BJ (cell line): ENCODE results near the gene MTF1. TPM values are rescaled to one million over a fixed set of nuclear protein-coding genes. Genes with fewer than 3 reads are reported as not detected.

Source experiments
- CTCF ChIA-PET: fragments of 350-600 bp; formaldehyde crosslinking; extraction: SDS; loops from one replicate; lab custom pipeline; 2021; ENCODE audit warnings: antibody characterized with exemption, inconsistent platforms; lab: Yijun Ruan, JAX
- POLR2A ChIA-PET: fragments of 300-600 bp; sonication (Branson Sonifier 250); formaldehyde crosslinking; extraction: SDS; loops from one replicate; lab custom pipeline; 2021; ENCODE audit warnings: antibody characterized with exemption; lab: Charles Lee
- DNase-seq: peaks from one replicate; pipeline ENCODE4 v3.0.0-alpha.2; 2011; ENCODE audit warnings: low read depth
- H3K27me3 ChIP-seq: 2 replicates; pipeline ENCODE4 v1.6.0; 2011; ENCODE audit warnings: low read length; ENCODE audit not compliant: control insufficient read depth, insufficient read depth
- H3K36me3 ChIP-seq: 2 replicates; pipeline ENCODE4 v1.5.1; 2011; ENCODE audit warnings: low read length; ENCODE audit not compliant: control insufficient read depth, insufficient read depth
- H3K4me3 ChIP-seq: 2 replicates; pipeline ENCODE4 v1.5.1; 2011; ENCODE audit warnings: low read depth, mild to moderate bottlenecking, control low read depth, low read length
- polyA plus RNA-seq: library from polyadenylated mRNA; depleted of rRNA; stranded (reverse); fragments of >200 nt; gene quantifications from 2 replicates; pipeline ENCODE4 v1.2.3, GENCODE V29; 2011
- TF ChIP-seq, protein P1 (sequence below): IDR thresholded peaks from 2 replicates; pipeline ENCODE4 v1.5.1; 2011; ENCODE audit warnings: low read depth, mild to moderate bottlenecking, control low read depth, inconsistent platforms, low read length, moderate library complexity; ENCODE audit not compliant: insufficient read depth

The MTF1 gene
- polyA plus RNA-seq, 1 experiment = 6.9 TPM

DNA sequence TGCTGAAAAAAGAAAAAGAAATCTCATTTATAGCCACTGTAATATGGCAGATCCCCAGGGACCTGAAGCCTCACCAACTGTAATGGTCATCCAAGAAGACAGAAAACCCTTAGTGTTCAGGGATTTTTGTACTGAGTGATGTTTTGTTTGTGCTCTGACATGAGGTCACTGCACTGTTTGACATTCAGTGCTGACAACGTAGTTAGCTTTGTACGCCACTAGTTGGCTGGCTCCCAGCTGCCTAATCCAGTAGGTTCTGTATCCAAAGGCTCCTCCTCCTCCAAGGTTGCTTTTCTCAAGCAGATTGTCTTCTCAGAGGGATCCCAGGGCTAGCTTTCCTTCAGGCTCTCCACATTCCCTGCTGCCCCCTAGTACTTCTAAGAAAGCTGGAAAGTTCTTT is 41.9 kb downstream of the MTF1 start:
- peaks cover 24% of the 10 kb centered on the region for H3K36me3 ChIP-seq
- CTCF ChIA-PET = interaction anchor here (1.1 to 1.3 kb wide), 2 partner anchors 9 to 43 kb away, joined by 4 to 6 read pairs; no protein-coding TSS in a partner anchor
- TF ChIP-seq, protein P1, sequence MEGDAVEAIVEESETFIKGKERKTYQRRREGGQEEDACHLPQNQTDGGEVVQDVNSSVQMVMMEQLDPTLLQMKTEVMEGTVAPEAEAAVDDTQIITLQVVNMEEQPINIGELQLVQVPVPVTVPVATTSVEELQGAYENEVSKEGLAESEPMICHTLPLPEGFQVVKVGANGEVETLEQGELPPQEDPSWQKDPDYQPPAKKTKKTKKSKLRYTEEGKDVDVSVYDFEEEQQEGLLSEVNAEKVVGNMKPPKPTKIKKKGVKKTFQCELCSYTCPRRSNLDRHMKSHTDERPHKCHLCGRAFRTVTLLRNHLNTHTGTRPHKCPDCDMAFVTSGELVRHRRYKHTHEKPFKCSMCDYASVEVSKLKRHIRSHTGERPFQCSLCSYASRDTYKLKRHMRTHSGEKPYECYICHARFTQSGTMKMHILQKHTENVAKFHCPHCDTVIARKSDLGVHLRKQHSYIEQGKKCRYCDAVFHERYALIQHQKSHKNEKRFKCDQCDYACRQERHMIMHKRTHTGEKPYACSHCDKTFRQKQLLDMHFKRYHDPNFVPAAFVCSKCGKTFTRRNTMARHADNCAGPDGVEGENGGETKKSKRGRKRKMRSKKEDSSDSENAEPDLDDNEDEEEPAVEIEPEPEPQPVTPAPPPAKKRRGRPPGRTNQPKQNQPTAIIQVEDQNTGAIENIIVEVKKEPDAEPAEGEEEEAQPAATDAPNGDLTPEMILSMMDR = no peak
- no peak for DNase-seq
- no peak overlapping the region for H3K4me3 ChIP-seq
- H3K27me3 ChIP-seq = no peaks in the 10 kb centered on the region
- POLR2A ChIA-PET = no interaction called here

DNA sequence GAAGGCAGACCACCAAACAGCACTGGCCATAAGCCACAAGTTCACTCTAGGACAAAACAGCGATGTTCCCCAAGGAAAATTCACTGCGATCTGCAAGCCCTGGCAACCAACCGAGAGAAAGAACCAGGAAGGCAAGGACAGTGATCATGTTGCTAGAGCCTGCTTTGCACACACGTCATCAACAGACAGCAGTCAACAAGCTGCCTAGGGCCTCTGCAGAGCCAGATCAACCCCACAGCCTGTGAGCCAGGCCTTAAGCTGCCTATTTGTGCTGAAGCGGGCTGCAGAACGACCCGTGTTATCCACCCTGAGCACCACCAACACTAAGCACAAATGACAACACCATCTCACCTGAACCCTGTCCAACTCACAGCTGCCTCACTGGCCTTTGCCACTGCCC is 45.1 kb downstream of the MTF1 start:
- Histone ChIP-seq H3K27me3 (no peaks in the 10 kb centered on the region), H3K36me3 (peaks cover 10% of the 10 kb centered on the region), H3K4me3 (no peak overlapping the region)
- no peak for DNase-seq
- POLR2A ChIA-PET = no interaction called here
- TF ChIP-seq, protein P1 = no peak
- CTCF ChIA-PET = no interaction called here

DNA sequence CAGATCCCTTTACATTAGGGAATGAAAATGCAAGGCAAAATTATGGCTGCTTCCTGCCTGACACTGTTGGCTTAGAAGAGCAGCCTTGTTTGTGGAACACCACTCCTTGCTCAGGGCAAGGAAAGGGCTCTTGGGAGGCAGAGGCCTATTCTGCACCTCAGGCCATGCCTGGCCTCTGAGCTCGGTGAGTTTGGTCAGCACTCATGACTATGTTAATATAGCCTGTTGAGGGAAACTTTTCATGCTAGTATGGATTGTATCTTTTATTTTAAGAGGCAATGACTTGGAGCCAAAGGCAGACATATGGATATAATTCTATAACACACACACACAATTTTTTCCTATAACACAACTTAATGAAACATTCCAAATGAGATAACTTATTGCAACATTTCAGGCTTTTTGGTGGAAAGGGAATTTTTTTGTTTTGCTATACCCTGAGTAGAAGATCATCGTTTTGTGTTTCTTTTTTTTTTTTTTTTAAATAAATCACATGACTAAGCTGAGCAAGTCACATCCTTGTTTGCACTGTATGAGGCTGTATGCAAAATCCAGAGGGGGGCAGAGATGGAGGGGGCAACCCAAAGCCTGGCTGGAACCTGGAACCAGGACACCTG is 45.8 kb downstream of the MTF1 start:
- Histone ChIP-seq H3K27me3 (no peaks in the 10 kb centered on the region), H3K36me3 (peaks cover 10% of the 10 kb centered on the region), H3K4me3 (no peak overlapping the region)
- POLR2A ChIA-PET = no interaction called here
- CTCF ChIA-PET = no interaction called here
- TF ChIP-seq, protein P1 = no peak
- DNase-seq = no peak

DNA sequence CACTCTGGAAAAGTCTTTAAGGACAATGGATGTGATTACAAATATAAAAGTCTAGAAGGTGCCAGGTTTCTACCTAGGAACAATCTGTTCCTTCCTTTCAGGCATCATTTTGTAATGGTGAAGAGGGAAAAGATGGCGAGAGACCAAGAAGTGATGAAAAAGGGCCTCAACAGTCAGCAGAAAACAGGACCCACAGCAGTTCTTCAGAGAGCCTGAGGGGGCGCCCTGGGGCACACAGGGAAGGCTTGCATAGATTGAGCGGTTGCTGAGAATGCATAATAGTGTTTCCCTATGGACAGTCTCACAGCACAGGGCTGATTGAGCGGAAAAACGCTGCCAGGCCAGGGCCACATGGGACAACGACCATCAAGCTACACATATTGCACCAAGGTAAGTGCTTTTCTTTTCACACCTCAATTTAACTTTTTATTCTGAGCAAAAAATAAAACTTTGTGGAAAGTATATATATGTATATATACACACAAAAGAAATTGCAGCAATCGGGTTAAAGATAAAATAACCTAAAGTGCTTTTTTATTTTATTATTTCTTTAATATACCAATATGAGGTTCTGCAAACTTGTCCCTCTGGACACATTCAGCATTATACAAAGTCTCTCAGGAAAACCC is 48.3 kb downstream of the MTF1 start:
- no peak for DNase-seq
- TF ChIP-seq, protein P1 = peak; percentile 87
- CTCF ChIA-PET = interaction anchor here (1.2 kb wide), 1 partner anchor 48 kb away, joined by 5 read pairs; the partner anchor contains the start of gene MTF1
- H3K4me3 ChIP-seq = no peak overlapping the region
- no peaks in the 10 kb centered on the region for H3K27me3 ChIP-seq
- H3K36me3 ChIP-seq = peaks cover 8% of the 10 kb centered on the region
- POLR2A ChIA-PET = no interaction called here

DNA sequence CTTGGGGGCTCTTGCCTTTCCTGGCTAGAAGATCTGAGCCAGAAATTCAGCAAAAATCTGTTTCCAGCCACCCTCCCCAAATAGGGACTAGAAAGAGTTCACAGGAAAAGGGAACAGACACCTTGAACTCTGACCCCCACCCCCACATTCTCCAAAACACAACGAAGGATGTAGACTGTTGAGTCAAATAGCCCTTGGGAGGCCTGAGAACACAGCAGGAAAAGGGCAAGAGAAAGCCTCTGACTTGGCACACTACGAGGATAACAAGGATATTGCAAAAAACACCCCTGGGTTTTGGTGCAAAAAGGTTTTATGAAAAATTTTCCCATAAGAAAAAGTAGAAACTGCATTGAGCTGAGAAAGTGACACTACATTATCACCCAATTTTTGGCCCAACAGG is 49.5 kb downstream of the MTF1 start:
- peaks cover 10% of the 10 kb centered on the region for H3K36me3 ChIP-seq
- DNase-seq = no peak
- H3K4me3 ChIP-seq = no peak overlapping the region
- ChIA-PET POLR2A (no interaction called here), CTCF (no interaction called here)
- TF ChIP-seq, protein P1 = no peak
- H3K27me3 ChIP-seq = no peaks in the 10 kb centered on the region
